HepG2 (cell line): Measurements from ENCODE around the gene CD151.

Experiments
- BRCA1 ChIP-seq: sonication (generic); formaldehyde crosslinking; IDR thresholded peaks from 2 replicates; pipeline ENCODE4 v1.4.0; 2020; ENCODE audit warnings: missing genetic modification reagents
- ESRRA ChIP-seq: sonication (generic); formaldehyde crosslinking; IDR thresholded peaks from 2 replicates; pipeline ENCODE4 v1.5.1; 2020; ENCODE audit warnings: mild to moderate bottlenecking, low read depth, missing genetic modification reagents
- POLR2AphosphoS5 ChIP-seq: IDR thresholded peaks from 2 replicates; pipeline ENCODE4 v1.6.1; 2012; ENCODE audit warnings: low read depth, low read length
- POLR2G ChIP-seq: fragments of 200-400 bp; formaldehyde crosslinking; IDR thresholded peaks from 2 replicates; pipeline ENCODE4 v1.6.1; 2018; ENCODE audit warnings: mild to moderate bottlenecking, low read depth, low read length, moderate library complexity
- PRMT3 ChIP-seq: sonication (generic); formaldehyde crosslinking; IDR thresholded peaks from 2 replicates; pipeline ENCODE4 v1.8.1; 2022; ENCODE audit warnings: low read depth, mild to moderate bottlenecking, moderate library complexity, missing genetic modification reagents, borderline replicate concordance
- SP2 ChIP-seq: sonication (generic); formaldehyde crosslinking; IDR thresholded peaks from 2 replicates; pipeline ENCODE4 v1.5.1; 2020; ENCODE audit warnings: mild to moderate bottlenecking, missing genetic modification reagents
- SRY ChIP-seq: sonication (generic); formaldehyde crosslinking; IDR thresholded peaks from 2 replicates; pipeline ENCODE4 v1.8.0; 2022; ENCODE audit warnings: mild to moderate bottlenecking, missing genetic modification reagents
- ZFP1 ChIP-seq: IDR thresholded peaks from 2 replicates; pipeline ENCODE4 v1.6.1; 2016
- ZNF746 ChIP-seq: sonication (generic); formaldehyde crosslinking; IDR thresholded peaks from 2 replicates; pipeline ENCODE4 v1.8.0; 2022; ENCODE audit warnings: mild to moderate bottlenecking, missing genetic modification reagents
- TF ChIP-seq, protein P1 (sequence below): sonication (generic); formaldehyde crosslinking; IDR thresholded peaks from 2 replicates; pipeline ENCODE4 v1.5.0; 2020; ENCODE audit warnings: mild to moderate bottlenecking, missing genetic modification reagents, moderate library complexity
- TF ChIP-seq, protein P2 (sequence below): sonication (generic); formaldehyde crosslinking; IDR thresholded peaks from 2 replicates; pipeline ENCODE4 v1.4.0; 2020; ENCODE audit warnings: mild to moderate bottlenecking, missing genetic modification reagents, borderline replicate concordance
- TF ChIP-seq, protein P3 (sequence below): sonication (generic); formaldehyde crosslinking; IDR thresholded peaks from 2 replicates; pipeline ENCODE4 v1.4.0; 2020; ENCODE audit warnings: mild to moderate bottlenecking, missing genetic modification reagents
- TF ChIP-seq, protein P4 (sequence below): IDR thresholded peaks from 2 replicates; pipeline ENCODE4 v1.6.1; 2016; ENCODE audit warnings: control low read depth

DNA sequence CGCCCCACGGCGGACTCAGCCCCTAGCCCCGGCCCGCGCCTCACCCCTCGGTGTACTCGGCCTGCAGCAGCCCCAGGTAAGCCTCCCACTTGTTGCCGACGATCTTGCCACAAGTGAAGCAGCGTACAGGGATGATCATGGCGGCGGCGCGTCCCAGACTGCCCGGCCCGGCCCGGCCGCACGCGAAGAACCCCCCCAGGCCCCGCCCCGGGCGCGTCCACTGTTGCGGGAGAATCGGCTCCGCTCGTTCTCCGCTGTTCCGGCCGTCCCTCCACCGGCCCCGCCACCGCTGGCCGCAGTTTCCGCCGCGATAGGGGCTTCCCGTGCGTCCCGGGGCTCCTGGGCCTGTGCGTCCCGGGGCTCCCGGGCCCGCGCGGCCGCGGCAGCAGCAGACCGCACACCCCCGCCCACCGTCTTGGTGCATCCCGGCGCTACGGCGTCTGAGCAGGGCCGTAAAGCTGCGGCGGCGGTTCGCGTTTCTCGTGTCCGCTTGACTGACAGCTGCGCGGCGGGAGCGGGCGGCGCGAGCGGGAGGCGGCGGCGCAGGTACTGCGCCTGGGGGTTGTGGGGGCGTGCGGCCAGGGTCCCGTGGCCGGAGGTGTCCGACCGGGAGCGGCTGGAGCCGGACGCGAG is 9.7 kb downstream of the CD151 start, which contains the start of the genes POLR2L and TSPAN4:
- TF ChIP-seq PRMT3 (CRISPR knock-in tag) (peak; percentile 97), POLR2G (peak; percentile 98), SP2 (CRISPR knock-in tag) (0 out of 2 replicates have a peak, but pooled peaks have one; percentile 34), BRCA1 (CRISPR knock-in tag) (peak; percentile 83; the same call in 1 of the 2 replicates), ZFP1 (CRISPR knock-in tag) (no peak), POLR2AphosphoS5 (peak; percentile 97), SRY (CRISPR knock-in tag) (peak; percentile 62; the same call in 1 of the 2 replicates), ZNF746 (CRISPR knock-in tag) (no peak), ESRRA (CRISPR knock-in tag) (peak; percentile 53; the same call in 1 of the 2 replicates)
- TF ChIP-seq, protein P1, sequence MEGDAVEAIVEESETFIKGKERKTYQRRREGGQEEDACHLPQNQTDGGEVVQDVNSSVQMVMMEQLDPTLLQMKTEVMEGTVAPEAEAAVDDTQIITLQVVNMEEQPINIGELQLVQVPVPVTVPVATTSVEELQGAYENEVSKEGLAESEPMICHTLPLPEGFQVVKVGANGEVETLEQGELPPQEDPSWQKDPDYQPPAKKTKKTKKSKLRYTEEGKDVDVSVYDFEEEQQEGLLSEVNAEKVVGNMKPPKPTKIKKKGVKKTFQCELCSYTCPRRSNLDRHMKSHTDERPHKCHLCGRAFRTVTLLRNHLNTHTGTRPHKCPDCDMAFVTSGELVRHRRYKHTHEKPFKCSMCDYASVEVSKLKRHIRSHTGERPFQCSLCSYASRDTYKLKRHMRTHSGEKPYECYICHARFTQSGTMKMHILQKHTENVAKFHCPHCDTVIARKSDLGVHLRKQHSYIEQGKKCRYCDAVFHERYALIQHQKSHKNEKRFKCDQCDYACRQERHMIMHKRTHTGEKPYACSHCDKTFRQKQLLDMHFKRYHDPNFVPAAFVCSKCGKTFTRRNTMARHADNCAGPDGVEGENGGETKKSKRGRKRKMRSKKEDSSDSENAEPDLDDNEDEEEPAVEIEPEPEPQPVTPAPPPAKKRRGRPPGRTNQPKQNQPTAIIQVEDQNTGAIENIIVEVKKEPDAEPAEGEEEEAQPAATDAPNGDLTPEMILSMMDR, result no peak; the same call in 1 of the 2 replicates
- TF ChIP-seq, protein P2, sequence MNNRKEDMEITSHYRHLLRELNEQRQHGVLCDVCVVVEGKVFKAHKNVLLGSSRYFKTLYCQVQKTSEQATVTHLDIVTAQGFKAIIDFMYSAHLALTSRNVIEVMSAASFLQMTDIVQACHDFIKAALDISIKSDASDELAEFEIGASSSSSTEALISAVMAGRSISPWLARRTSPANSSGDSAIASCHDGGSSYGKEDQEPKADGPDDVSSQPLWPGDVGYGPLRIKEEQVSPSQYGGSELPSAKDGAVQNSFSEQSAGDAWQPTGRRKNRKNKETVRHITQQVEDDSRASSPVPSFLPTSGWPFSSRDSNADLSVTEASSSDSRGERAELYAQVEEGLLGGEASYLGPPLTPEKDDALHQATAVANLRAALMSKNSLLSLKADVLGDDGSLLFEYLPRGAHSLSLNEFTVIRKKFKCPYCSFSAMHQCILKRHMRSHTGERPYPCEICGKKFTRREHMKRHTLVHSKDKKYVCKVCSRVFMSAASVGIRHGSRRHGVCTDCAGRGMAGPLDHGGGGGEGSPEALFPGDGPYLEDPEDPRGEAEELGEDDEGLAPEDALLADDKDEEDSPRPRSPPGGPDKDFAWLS (CRISPR knock-in tag), result no peak
- TF ChIP-seq, protein P3, sequence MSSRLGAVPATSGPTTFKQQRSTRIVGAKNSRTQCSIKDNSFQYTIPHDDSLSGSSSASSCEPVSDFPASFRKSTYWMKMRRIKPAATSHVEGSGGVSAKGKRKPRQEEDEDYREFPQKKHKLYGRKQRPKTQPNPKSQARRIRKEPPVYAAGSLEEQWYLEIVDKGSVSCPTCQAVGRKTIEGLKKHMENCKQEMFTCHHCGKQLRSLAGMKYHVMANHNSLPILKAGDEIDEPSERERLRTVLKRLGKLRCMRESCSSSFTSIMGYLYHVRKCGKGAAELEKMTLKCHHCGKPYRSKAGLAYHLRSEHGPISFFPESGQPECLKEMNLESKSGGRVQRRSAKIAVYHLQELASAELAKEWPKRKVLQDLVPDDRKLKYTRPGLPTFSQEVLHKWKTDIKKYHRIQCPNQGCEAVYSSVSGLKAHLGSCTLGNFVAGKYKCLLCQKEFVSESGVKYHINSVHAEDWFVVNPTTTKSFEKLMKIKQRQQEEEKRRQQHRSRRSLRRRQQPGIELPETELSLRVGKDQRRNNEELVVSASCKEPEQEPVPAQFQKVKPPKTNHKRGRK (CRISPR knock-in tag), result no peak
- TF ChIP-seq, protein P4, sequence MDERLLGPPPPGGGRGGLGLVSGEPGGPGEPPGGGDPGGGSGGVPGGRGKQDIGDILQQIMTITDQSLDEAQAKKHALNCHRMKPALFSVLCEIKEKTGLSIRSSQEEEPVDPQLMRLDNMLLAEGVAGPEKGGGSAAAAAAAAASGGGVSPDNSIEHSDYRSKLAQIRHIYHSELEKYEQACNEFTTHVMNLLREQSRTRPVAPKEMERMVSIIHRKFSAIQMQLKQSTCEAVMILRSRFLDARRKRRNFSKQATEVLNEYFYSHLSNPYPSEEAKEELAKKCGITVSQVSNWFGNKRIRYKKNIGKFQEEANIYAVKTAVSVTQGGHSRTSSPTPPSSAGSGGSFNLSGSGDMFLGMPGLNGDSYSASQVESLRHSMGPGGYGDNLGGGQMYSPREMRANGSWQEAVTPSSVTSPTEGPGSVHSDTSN (CRISPR knock-in tag), result peak; percentile 84
